SU-DHL-6 (cell line): Measurements from ENCODE around the gene RNU1-4.
"Not testable (repeated sequence)": the region's sequence is repeated elsewhere in the genome, so short reads cannot be mapped to it uniquely, and the experiment has no call there.

Experiments
- H2AFZ ChIP-seq: fragments of 200-600 bp; sonication (generic); 2 replicates; pipeline ENCODE4 v1.6.1; 2014; ENCODE audit warnings: low read depth, mild to moderate bottlenecking, moderate library complexity, mixed read lengths, antibody characterized with exemption, low read length; ENCODE audit not compliant: severe bottlenecking
- H3F3A ChIP-seq: fragments of 200-600 bp; shearing (Covaris generic); 2 replicates; pipeline ENCODE4 v1.6.0; 2016; ENCODE audit warnings: antibody characterized with exemption, mild to moderate bottlenecking; ENCODE audit not compliant: insufficient read depth
- H3K27ac ChIP-seq: fragments of 200-600 bp; sonication (generic); 2 replicates; pipeline ENCODE4 v1.5.1; 2016; ENCODE audit warnings: low read depth, mild to moderate bottlenecking, low read length, moderate library complexity, mixed read lengths
- H3K27me3 ChIP-seq: fragments of 200-600 bp; sonication (generic), shearing (Covaris generic); 2 replicates; pipeline ENCODE4 v1.6.0; 2014; ENCODE audit warnings: mild to moderate bottlenecking, low read length
- H3K36me3 ChIP-seq: fragments of 200-600 bp; sonication (generic); 2 replicates; pipeline ENCODE4 v1.6.1; 2014; ENCODE audit warnings: mild to moderate bottlenecking, low read length, mixed read lengths
- H3K4me2 ChIP-seq: fragments of 300-600, 200-600 bp; shearing (Covaris generic), sonication (generic); 2 replicates; pipeline ENCODE4 v1.6.0; 2014; ENCODE audit warnings: low read length, low read depth, mild to moderate bottlenecking; ENCODE audit not compliant: poor library complexity, severe bottlenecking
- H3K4me3 ChIP-seq: fragments of 200-600 bp; sonication (generic); 2 replicates; pipeline ENCODE4 v1.5.1; 2014; ENCODE audit warnings: antibody characterized with exemption, low read length, mild to moderate bottlenecking, mixed read lengths; ENCODE audit not compliant: insufficient read depth, poor library complexity, severe bottlenecking
- H3K79me2 ChIP-seq: fragments of 200-600 bp; sonication (generic); 2 replicates; pipeline ENCODE4 v1.6.1; 2014; ENCODE audit warnings: mild to moderate bottlenecking, low read length, moderate library complexity; ENCODE audit not compliant: insufficient read depth
- H3K9ac ChIP-seq: fragments of 200-600 bp; sonication (generic); 2 replicates; pipeline ENCODE4 v1.7.0; 2014; ENCODE audit warnings: mild to moderate bottlenecking, low read length
- H3K9me2 ChIP-seq: fragments of 200-600 bp; sonication (generic); replicated peaks from 2 replicates; pipeline ENCODE4 v1.6.1; 2014; ENCODE audit warnings: low read length; ENCODE audit not compliant: insufficient read depth
- H3K9me3 ChIP-seq: fragments of 200-600 bp; sonication (generic); 2 replicates; pipeline ENCODE4 v1.6.1; 2014; ENCODE audit warnings: low read length, mixed read lengths; ENCODE audit not compliant: insufficient read depth
- H4K20me1 ChIP-seq: fragments of 200-600 bp; sonication (generic); 2 replicates; pipeline ENCODE4 v1.6.1; 2014; ENCODE audit warnings: low read depth, mild to moderate bottlenecking, antibody characterized with exemption, low read length, moderate library complexity, mixed read lengths

The RNU1-4 gene

GRCh38 chr1:16777821-16778220 is 37.5 kb downstream of the RNU1-4 start:
- not testable (repeated sequence) for H3K27me3 ChIP-seq, H3K4me2 ChIP-seq, H3K79me2 ChIP-seq, H3K4me3 ChIP-seq, H3K9me3 ChIP-seq, H3K9ac ChIP-seq, H3K36me3 ChIP-seq, H3K27ac ChIP-seq, H4K20me1 ChIP-seq, H3F3A ChIP-seq, H3K9me2 ChIP-seq, H2AFZ ChIP-seq

- not testable (repeated sequence) for H3K9me2 ChIP-seq, H2AFZ ChIP-seq, H3K4me3 ChIP-seq, H3K27me3 ChIP-seq, H3K79me2 ChIP-seq, H3K9ac ChIP-seq, H3K36me3 ChIP-seq, H4K20me1 ChIP-seq, H3K27ac ChIP-seq, H3F3A ChIP-seq, H3K4me2 ChIP-seq, H3K9me3 ChIP-seq
These were observed 39.2 kb downstream of the RNU1-4 start for GRCh38 chr1:16779525-16779924.

- H3F3A ChIP-seq, H4K20me1 ChIP-seq, H3K27me3 ChIP-seq, H3K4me3 ChIP-seq, H3K79me2 ChIP-seq, H3K4me2 ChIP-seq, H3K27ac ChIP-seq, H3K36me3 ChIP-seq, H3K9ac ChIP-seq, H2AFZ ChIP-seq, H3K9me3 ChIP-seq, H3K9me2 ChIP-seq: not testable (repeated sequence)
These were observed 40.7 kb downstream of the RNU1-4 start for GRCh38 chr1:16781033-16781432.

GRCh38 chr1:16781625-16782024 is 41.3 kb downstream of the RNU1-4 start:
- not testable (repeated sequence) for H3K9me3 ChIP-seq, H2AFZ ChIP-seq, H3K79me2 ChIP-seq, H3K36me3 ChIP-seq, H3K9ac ChIP-seq, H3K27ac ChIP-seq, H3K4me3 ChIP-seq, H3F3A ChIP-seq, H3K4me2 ChIP-seq, H4K20me1 ChIP-seq, H3K27me3 ChIP-seq, H3K9me2 ChIP-seq

GRCh38 chr1:16784955-16785354 is 44.6 kb downstream of the RNU1-4 start:
- H3K36me3 ChIP-seq, H4K20me1 ChIP-seq, H3F3A ChIP-seq, H3K27ac ChIP-seq, H3K79me2 ChIP-seq, H3K4me2 ChIP-seq, H2AFZ ChIP-seq, H3K9me2 ChIP-seq, H3K9me3 ChIP-seq, H3K27me3 ChIP-seq, H3K9ac ChIP-seq, H3K4me3 ChIP-seq: not testable (repeated sequence)

GRCh38 chr1:16786362-16786761 is 46.0 kb downstream of the RNU1-4 start:
- not testable (repeated sequence) for H3K9ac ChIP-seq, H3K9me2 ChIP-seq, H3K27me3 ChIP-seq, H3F3A ChIP-seq, H2AFZ ChIP-seq, H3K9me3 ChIP-seq, H3K79me2 ChIP-seq, H3K36me3 ChIP-seq, H3K4me3 ChIP-seq, H3K4me2 ChIP-seq, H3K27ac ChIP-seq, H4K20me1 ChIP-seq

- not testable (repeated sequence) for H3K79me2 ChIP-seq, H3K36me3 ChIP-seq, H3K27ac ChIP-seq, H3K9ac ChIP-seq, H3F3A ChIP-seq, H3K9me3 ChIP-seq, H4K20me1 ChIP-seq, H3K27me3 ChIP-seq, H3K4me2 ChIP-seq, H3K9me2 ChIP-seq, H2AFZ ChIP-seq, H3K4me3 ChIP-seq
These were observed 46.9 kb downstream of the RNU1-4 start for GRCh38 chr1:16787175-16787574.

GRCh38 chr1:16787711-16788110 is 47.4 kb downstream of the RNU1-4 start:
- not testable (repeated sequence) for H3F3A ChIP-seq, H3K9me3 ChIP-seq, H3K27me3 ChIP-seq, H4K20me1 ChIP-seq, H3K4me3 ChIP-seq, H3K79me2 ChIP-seq, H2AFZ ChIP-seq, H3K27ac ChIP-seq, H3K4me2 ChIP-seq, H3K36me3 ChIP-seq, H3K9ac ChIP-seq, H3K9me2 ChIP-seq
